ENCODE measurements around the gene LGALS1.

- no peak for TF ChIP-seq CTCF (conservative IDR thresholded peaks at IDR 0.05)
- TF ChIP-seq ZFX (IDR thresholded peaks at IDR 0.05) = no peak
These were observed 48.3 kb upstream of the LGALS1 start for GRCh38 chr22:37627121-37627520.

Data from C4-2B (cell line).